Left ventricle myocardium inferior (tissue), 1 donor: ENCODE data around the gene IGSF21. TPM values are rescaled to one million over a fixed set of nuclear protein-coding genes. Genes with fewer than 3 reads are reported as not detected.

ENCODE experiments used
- DNase-seq: peaks from one replicate; pipeline ENCODE4 v3.0.0-alpha.2; 2020
- H3K27ac ChIP-seq: fragments of 200-600 bp; replicated peaks from 2 replicates; pipeline ENCODE4 v1.8.0; 2021
- H3K27me3 ChIP-seq: fragments of 200-600 bp; 2 replicates; pipeline ENCODE4 v1.8.0; 2021; ENCODE audit warnings: low read depth
- H3K36me3 ChIP-seq: fragments of 200-600 bp; 2 replicates; pipeline ENCODE4 v1.8.0; 2021
- H3K4me1 ChIP-seq: fragments of 200-600 bp; 2 replicates; pipeline ENCODE4 v1.8.0; 2021
- H3K4me3 ChIP-seq: fragments of 200-600 bp; 2 replicates; pipeline ENCODE4 v1.8.0; 2021; ENCODE audit warnings: mild to moderate bottlenecking, moderate library complexity
- H3K9me3 ChIP-seq: fragments of 200-600 bp; replicated peaks from 2 replicates; pipeline ENCODE4 v1.8.0; 2021
- CTCF ChIP-seq: fragments of 200-600 bp; IDR thresholded peaks from 2 replicates; pipeline ENCODE4 v1.8.0; 2021; ENCODE audit warnings: antibody characterized with exemption, mild to moderate bottlenecking, borderline replicate concordance
- intact Hi-C: fragments of 100-400 bp; cut with micrococcal nuclease; formaldehyde crosslinking; loops from one replicate; pipeline ENCODE4 v1.11.0; 2022
- total RNA-seq: library from RNA; stranded (reverse); fragmentation: NEBNext Ultra II Directional; extraction: Animal tissue kit (Norgen Biotek cat#: 25700); gene quantifications from one replicate; pipeline ENCODE4 v1.2.1, GENCODE V29; 2021
- donor health status: DM: no; HTN: yes; CAD: no; lungs with severe emphysema.

The IGSF21 gene
- total RNA-seq, 1 donor from 2014 or later = 0.47 TPM

- peaks cover 10% of the 10 kb centered on the region for H3K4me1 ChIP-seq
- peaks cover 93% of the 10 kb centered on the region for H3K27me3 ChIP-seq
- intact Hi-C loops = no loop called here
- no peak for TF ChIP-seq CTCF
- no peaks in the 10 kb centered on the region for H3K9me3 ChIP-seq
- no peaks in the 10 kb centered on the region for H3K36me3 ChIP-seq
- no peak for DNase-seq
- H3K4me3 ChIP-seq = no peak overlapping the region
- no peak overlapping the region for H3K27ac ChIP-seq
These were observed 83.4 kb downstream of the IGSF21 start for GRCh38 chr1:18191037-18191436.

GRCh38 chr1:18191481-18192155 lies 84.0 kb downstream of the IGSF21 start:
- Histone ChIP-seq H3K27me3 (peaks cover 93% of the 10 kb centered on the region), H3K4me1 (peaks cover 10% of the 10 kb centered on the region), H3K27ac (no peak overlapping the region), H3K9me3 (no peaks in the 10 kb centered on the region), H3K36me3 (no peaks in the 10 kb centered on the region), H3K4me3 (no peak overlapping the region)
- TF ChIP-seq CTCF = no peak
- intact Hi-C loops = no loop called here
- DNase-seq = no peak

- Histone ChIP-seq H3K4me3 (no peak overlapping the region), H3K27ac (no peak overlapping the region), H3K9me3 (no peaks in the 10 kb centered on the region), H3K36me3 (no peaks in the 10 kb centered on the region), H3K4me1 (peaks cover 10% of the 10 kb centered on the region), H3K27me3 (peaks cover 93% of the 10 kb centered on the region)
- no peak for DNase-seq
- intact Hi-C loops = no loop called here
- TF ChIP-seq CTCF = no peak
These were observed 84.6 kb downstream of the IGSF21 start for GRCh38 chr1:18192182-18192581.

- no peak for TF ChIP-seq CTCF
- Histone ChIP-seq H3K27me3 (peaks cover 93% of the 10 kb centered on the region), H3K4me3 (no peak overlapping the region), H3K4me1 (peaks cover 10% of the 10 kb centered on the region), H3K36me3 (no peaks in the 10 kb centered on the region), H3K27ac (no peak overlapping the region), H3K9me3 (no peaks in the 10 kb centered on the region)
- DNase-seq = no peak
- intact Hi-C loops = no loop called here
These were observed 85.4 kb downstream of the IGSF21 start for GRCh38 chr1:18192974-18193373.

GRCh38 chr1:18197299-18197698 lies 89.7 kb downstream of the IGSF21 start:
- peaks cover 100% of the 10 kb centered on the region for H3K27me3 ChIP-seq
- intact Hi-C loops = no loop called here

More at GRCh38 chr1:18197299-18197698, 89.7 kb downstream of the IGSF21 start:
- Histone ChIP-seq H3K4me1 (no peaks in the 10 kb centered on the region), H3K27ac (no peak overlapping the region), H3K9me3 (no peaks in the 10 kb centered on the region), H3K36me3 (no peaks in the 10 kb centered on the region), H3K4me3 (no peak overlapping the region)
- TF ChIP-seq CTCF = no peak
- no peak for DNase-seq
